ENCODE data around the gene SETD2. TPM values are rescaled to one million over a fixed set of nuclear protein-coding genes. Genes with fewer than 3 reads are reported as not detected.

SETD2 gene
- total RNA-seq, 1 experiment from 2014 or later, result 38.0 TPM

GRCh38 chr3:47102081-47102600, 61.8 kb downstream of the SETD2 start:
- no peak for TF ChIP-seq CTCF (IDR thresholded peaks at IDR 0.05; ENCODE audit: unreplicated experiment)
- H3K36me3 Mint-ChIP-seq (ENCODE audit: insufficient read depth, unreplicated experiment), result peaks cover 75% of the 10 kb centered on the region
- intact Hi-C loops (cut with micrococcal nuclease), result no loop called here
- H3K4me1 Mint-ChIP-seq (ENCODE audit: insufficient read depth, unreplicated experiment), result no peaks in the 10 kb centered on the region
- POLR2A ChIA-PET, result interaction anchor here (0.7 kb wide), 1 partner anchor 13 kb away, joined by 3 read pairs; no protein-coding TSS in a partner anchor
- DNase-seq (ENCODE audit: unreplicated experiment), result no peak
- CTCF ChIA-PET, result interaction anchor here (0.9 kb wide), 1 partner anchor 148 kb away, joined by 3 read pairs; no protein-coding TSS in a partner anchor
- H3K27ac Mint-ChIP-seq (ENCODE audit: low read depth, unreplicated experiment), result no peak overlapping the region
- H3K9me3 Mint-ChIP-seq (ENCODE audit: unreplicated experiment), result no peaks in the 10 kb centered on the region
- no peaks in the 10 kb centered on the region for H3K27me3 Mint-ChIP-seq (ENCODE audit: insufficient read depth, unreplicated experiment)
- no TSS peak for BruUV-seq (replicated peaks)
- H3K4me3 Mint-ChIP-seq (ENCODE audit: unreplicated experiment), result no peak overlapping the region

GRCh38 chr3:47098910-47099309, 65.0 kb downstream of the SETD2 start:
- no peak overlapping the region for H3K4me3 Mint-ChIP-seq (ENCODE audit: unreplicated experiment)
- no peak overlapping the region for H3K27ac Mint-ChIP-seq (ENCODE audit: low read depth, unreplicated experiment)
- intact Hi-C loops (cut with micrococcal nuclease), result loop anchor here (10.0 kb wide), 1 partner anchor 226 kb away; no protein-coding TSS in a partner anchor
- DNase-seq (ENCODE audit: unreplicated experiment), result no peak
- H3K36me3 Mint-ChIP-seq (ENCODE audit: insufficient read depth, unreplicated experiment), result peaks cover 92% of the 10 kb centered on the region
- no peaks in the 10 kb centered on the region for H3K9me3 Mint-ChIP-seq (ENCODE audit: unreplicated experiment)
- no peaks in the 10 kb centered on the region for H3K4me1 Mint-ChIP-seq (ENCODE audit: insufficient read depth, unreplicated experiment)
- no peaks in the 10 kb centered on the region for H3K27me3 Mint-ChIP-seq (ENCODE audit: insufficient read depth, unreplicated experiment)
- no TSS peak for BruUV-seq (replicated peaks)
- ChIA-PET POLR2A (no interaction called here), CTCF (no interaction called here)
- no peak for TF ChIP-seq CTCF (IDR thresholded peaks at IDR 0.05; ENCODE audit: unreplicated experiment)

- Mint-ChIP-seq H3K9me3 (ENCODE audit: unreplicated experiment) (no peaks in the 10 kb centered on the region), H3K36me3 (ENCODE audit: insufficient read depth, unreplicated experiment) (peaks cover 85% of the 10 kb centered on the region), H3K27me3 (ENCODE audit: insufficient read depth, unreplicated experiment) (no peaks in the 10 kb centered on the region), H3K4me3 (ENCODE audit: unreplicated experiment) (no peak overlapping the region), H3K4me1 (ENCODE audit: insufficient read depth, unreplicated experiment) (no peaks in the 10 kb centered on the region), H3K27ac (ENCODE audit: low read depth, unreplicated experiment) (no peak overlapping the region)
- BruUV-seq (replicated peaks), result no TSS peak
- TF ChIP-seq CTCF (IDR thresholded peaks at IDR 0.05; ENCODE audit: unreplicated experiment), result no peak
- CTCF ChIA-PET, result no interaction called here
- intact Hi-C loops (cut with micrococcal nuclease), result loop anchor here (10.0 kb wide), 1 partner anchor 227 kb away; no protein-coding TSS in a partner anchor
- DNase-seq (ENCODE audit: unreplicated experiment), result no peak
- POLR2A ChIA-PET, result no interaction called here
Measured at GRCh38 chr3:47097864-47098263, 66.0 kb downstream of the SETD2 start.

- H3K4me1 Mint-ChIP-seq (ENCODE audit: insufficient read depth, unreplicated experiment), result no peaks in the 10 kb centered on the region
- H3K27ac Mint-ChIP-seq (ENCODE audit: low read depth, unreplicated experiment), result no peak overlapping the region
- H3K27me3 Mint-ChIP-seq (ENCODE audit: insufficient read depth, unreplicated experiment), result no peaks in the 10 kb centered on the region
- H3K9me3 Mint-ChIP-seq (ENCODE audit: unreplicated experiment), result no peaks in the 10 kb centered on the region
- no peak overlapping the region for H3K4me3 Mint-ChIP-seq (ENCODE audit: unreplicated experiment)
- intact Hi-C loops (cut with micrococcal nuclease), result loop anchor here (10.0 kb wide), 1 partner anchor 228 kb away; no protein-coding TSS in a partner anchor
- no peak for DNase-seq (ENCODE audit: unreplicated experiment)
- ChIA-PET POLR2A (interaction anchor here (1.5 kb wide), 1 partner anchor 67 kb away, joined by 5 read pairs; the partner anchor contains the start of gene SETD2), CTCF (interaction anchor here (0.6 kb wide), 2 partner anchors 13 to 184 kb away, joined by 3 to 4 read pairs; no protein-coding TSS in a partner anchor)
- no peak for TF ChIP-seq CTCF (IDR thresholded peaks at IDR 0.05; ENCODE audit: unreplicated experiment)
- no TSS peak for BruUV-seq (replicated peaks)
- peaks cover 76% of the 10 kb centered on the region for H3K36me3 Mint-ChIP-seq (ENCODE audit: insufficient read depth, unreplicated experiment)
Measured at GRCh38 chr3:47096959-47097358, 67.0 kb downstream of the SETD2 start.
